Dendritic cell treated with granulocyte-macrophage colony-stimulating factor and Interleukin-4, amounts not matched to agents 40 ng/mL and 50 ng/mL, for 4 days (primary cell): Measurements from ENCODE around the gene SENP1.

Experiments used
- H3K27ac Mint-ChIP-seq: one replicate; pipeline ENCODE4 v1.8.0; 2022; ENCODE audit warnings: mild to moderate bottlenecking, mixed read lengths
- H3K27me3 Mint-ChIP-seq: one replicate; pipeline ENCODE4 v1.8.0; 2022; ENCODE audit warnings: mild to moderate bottlenecking, mixed read lengths
- H3K36me3 Mint-ChIP-seq: one replicate; pipeline ENCODE4 v1.8.0; 2022; ENCODE audit warnings: low read depth, mixed read lengths
- H3K4me1 Mint-ChIP-seq: one replicate; pipeline ENCODE4 v1.8.0; 2022; ENCODE audit warnings: low read depth, mixed read lengths
- H3K4me3 Mint-ChIP-seq: one replicate; pipeline ENCODE4 v1.8.0; 2022; ENCODE audit warnings: mild to moderate bottlenecking, moderate library complexity, mixed read lengths
- H3K9me3 Mint-ChIP-seq: one replicate; pipeline ENCODE4 v1.8.0; 2022; ENCODE audit warnings: mixed read lengths
- intact Hi-C: fragments of 100-400 bp; cut with micrococcal nuclease; formaldehyde crosslinking; loops from one replicate; pipeline ENCODE4 v1.15.0; 2022

The SENP1 gene

DNA sequence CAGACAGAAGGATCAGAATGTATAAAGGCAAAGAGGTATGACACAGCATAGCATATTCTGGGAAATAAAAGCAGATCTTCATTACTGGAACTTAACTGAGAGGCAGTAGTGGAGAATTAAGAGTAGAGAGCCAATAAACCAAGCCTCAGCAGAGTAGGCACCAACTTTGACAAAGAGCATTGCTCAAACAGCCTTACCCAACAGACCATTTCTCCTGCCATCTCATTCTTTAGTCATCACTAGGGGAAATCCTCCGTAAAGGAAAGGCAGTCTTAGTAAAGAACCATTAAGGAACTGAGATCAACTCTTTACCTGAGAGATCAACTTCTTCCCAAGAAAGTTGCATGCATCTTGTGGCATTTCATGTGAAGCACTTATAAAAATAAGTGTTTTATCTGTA lies 36.6 kb downstream of the SENP1 start:
- Mint-ChIP-seq H3K27ac (no peak overlapping the region), H3K4me1 (no peaks in the 10 kb centered on the region), H3K9me3 (no peaks in the 10 kb centered on the region), H3K36me3 (peaks cover 80% of the 10 kb centered on the region), H3K27me3 (no peaks in the 10 kb centered on the region), H3K4me3 (no peak overlapping the region)
- intact Hi-C loops, result no loop called here

DNA sequence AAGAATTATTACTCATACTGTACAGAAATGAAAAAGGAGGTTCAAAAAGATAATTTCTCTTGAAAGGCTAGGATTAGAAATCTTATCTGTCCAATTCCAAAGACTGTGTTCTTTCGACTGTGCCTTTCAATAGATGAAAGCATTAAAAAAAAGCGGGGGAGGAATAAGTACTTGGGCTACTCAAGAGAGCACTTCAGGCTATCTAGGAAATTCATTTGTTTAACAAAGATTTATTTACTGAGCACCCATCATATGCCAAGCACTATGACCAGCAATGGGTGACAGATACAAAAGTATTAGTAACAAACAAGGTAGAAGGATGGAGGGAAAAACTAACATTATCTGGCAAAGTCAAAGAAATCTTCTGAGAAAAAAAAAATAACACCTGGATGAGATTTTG lies 37.4 kb downstream of the SENP1 start:
- no peaks in the 10 kb centered on the region for H3K27me3 Mint-ChIP-seq
- peaks cover 80% of the 10 kb centered on the region for H3K36me3 Mint-ChIP-seq
- no peak overlapping the region for H3K27ac Mint-ChIP-seq
- H3K9me3 Mint-ChIP-seq, result no peaks in the 10 kb centered on the region
- no peak overlapping the region for H3K4me3 Mint-ChIP-seq
- H3K4me1 Mint-ChIP-seq, result no peaks in the 10 kb centered on the region
- intact Hi-C loops, result no loop called here

DNA sequence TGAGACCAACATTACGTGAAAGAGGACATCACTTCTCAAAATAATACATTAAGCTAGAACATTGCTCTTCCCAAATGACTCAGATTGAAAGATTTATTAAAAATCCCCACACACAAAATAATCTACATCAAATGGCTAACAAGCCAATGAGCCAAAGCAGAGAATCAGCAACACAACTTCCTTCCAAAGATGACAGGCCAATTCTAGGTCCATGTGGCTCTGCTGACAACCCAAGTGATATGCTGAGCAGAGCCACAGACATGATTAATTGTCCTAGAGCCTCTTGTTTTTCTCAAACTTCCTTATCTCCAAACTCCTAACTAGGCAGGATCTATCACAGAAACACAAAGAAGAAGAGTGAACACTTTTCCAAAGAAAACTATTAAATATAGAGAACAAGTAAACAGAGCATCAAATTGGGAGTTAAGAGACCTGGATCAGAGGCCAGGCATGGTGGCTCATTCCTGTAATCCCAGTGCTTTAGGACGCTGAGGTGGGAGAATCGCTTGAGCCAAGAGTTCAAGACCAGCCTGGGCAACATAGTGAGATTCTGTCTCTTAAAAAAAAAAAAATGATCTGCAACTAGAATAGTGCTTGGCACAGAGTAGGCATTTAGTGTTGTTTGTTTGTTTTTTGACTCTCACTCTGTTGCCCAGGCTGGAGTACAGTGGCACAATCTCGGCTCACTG lies 38.5 kb downstream of the SENP1 start:
- Mint-ChIP-seq H3K4me3 (no peak overlapping the region), H3K9me3 (no peaks in the 10 kb centered on the region), H3K4me1 (no peaks in the 10 kb centered on the region), H3K36me3 (peaks cover 74% of the 10 kb centered on the region), H3K27me3 (no peaks in the 10 kb centered on the region), H3K27ac (no peak overlapping the region)
- intact Hi-C loops, result no loop called here

DNA sequence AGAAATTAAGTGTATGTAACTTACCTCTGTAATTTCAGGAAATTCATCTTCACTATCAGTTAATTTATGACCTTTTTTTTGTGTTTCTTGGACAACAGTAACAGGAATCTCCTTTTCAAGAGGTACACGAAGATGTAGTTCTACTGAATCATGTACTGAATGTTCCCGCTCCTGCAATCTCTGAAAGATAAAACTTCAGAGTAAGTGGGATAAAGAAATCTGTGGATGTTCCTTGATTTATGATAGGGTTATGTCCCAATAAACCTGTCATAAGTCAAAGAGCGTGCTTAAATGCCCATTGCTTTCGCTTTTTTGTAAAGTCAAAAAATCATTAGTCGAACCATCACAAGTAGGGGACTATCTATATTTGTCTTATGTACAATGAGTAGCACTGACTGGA lies 40.8 kb downstream of the SENP1 start:
- H3K27me3 Mint-ChIP-seq, result no peaks in the 10 kb centered on the region
- peaks cover 82% of the 10 kb centered on the region for H3K36me3 Mint-ChIP-seq
- H3K9me3 Mint-ChIP-seq, result no peaks in the 10 kb centered on the region
- no peaks in the 10 kb centered on the region for H3K4me1 Mint-ChIP-seq
- no peak overlapping the region for H3K27ac Mint-ChIP-seq
- intact Hi-C loops, result no loop called here
- H3K4me3 Mint-ChIP-seq, result no peak overlapping the region

GRCh38 chr12:48063530-48063929 lies 42.3 kb downstream of the SENP1 start:
- Mint-ChIP-seq H3K4me1 (no peaks in the 10 kb centered on the region), H3K9me3 (peaks cover 14% of the 10 kb centered on the region), H3K4me3 (no peak overlapping the region), H3K27ac (no peak overlapping the region), H3K27me3 (no peaks in the 10 kb centered on the region), H3K36me3 (peaks cover 84% of the 10 kb centered on the region)
- intact Hi-C loops, result no loop called here

GRCh38 chr12:48061938-48062719 lies 43.8 kb downstream of the SENP1 start:
- Mint-ChIP-seq H3K27ac (no peak overlapping the region), H3K27me3 (no peaks in the 10 kb centered on the region), H3K9me3 (peaks cover 20% of the 10 kb centered on the region), H3K36me3 (peaks cover 80% of the 10 kb centered on the region), H3K4me1 (no peaks in the 10 kb centered on the region), H3K4me3 (no peak overlapping the region)
- intact Hi-C loops, result no loop called here

DNA sequence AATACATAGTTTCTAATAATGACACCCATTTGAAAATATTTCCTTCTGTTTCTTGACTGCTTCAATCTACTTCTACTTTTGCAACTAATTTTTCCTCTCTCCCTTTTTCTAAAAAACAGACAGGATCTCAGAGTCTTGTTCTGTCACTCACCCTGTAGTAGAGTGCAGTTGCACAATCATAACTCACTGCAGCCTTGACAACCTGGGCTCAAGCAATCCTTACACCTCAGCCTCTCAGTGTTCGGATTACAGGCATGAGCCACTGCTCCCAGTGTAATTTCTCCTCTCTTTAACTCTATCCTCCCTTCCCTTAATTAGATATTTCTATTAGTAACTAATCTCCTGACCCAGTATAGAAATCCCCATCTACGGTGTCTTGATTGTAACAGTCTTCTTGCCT lies 45.4 kb downstream of the SENP1 start:
- no peak overlapping the region for H3K27ac Mint-ChIP-seq
- intact Hi-C loops, result no loop called here
- no peaks in the 10 kb centered on the region for H3K4me1 Mint-ChIP-seq
- no peaks in the 10 kb centered on the region for H3K27me3 Mint-ChIP-seq
- H3K36me3 Mint-ChIP-seq, result peaks cover 65% of the 10 kb centered on the region
- peaks cover 20% of the 10 kb centered on the region for H3K9me3 Mint-ChIP-seq
- no peak overlapping the region for H3K4me3 Mint-ChIP-seq

DNA sequence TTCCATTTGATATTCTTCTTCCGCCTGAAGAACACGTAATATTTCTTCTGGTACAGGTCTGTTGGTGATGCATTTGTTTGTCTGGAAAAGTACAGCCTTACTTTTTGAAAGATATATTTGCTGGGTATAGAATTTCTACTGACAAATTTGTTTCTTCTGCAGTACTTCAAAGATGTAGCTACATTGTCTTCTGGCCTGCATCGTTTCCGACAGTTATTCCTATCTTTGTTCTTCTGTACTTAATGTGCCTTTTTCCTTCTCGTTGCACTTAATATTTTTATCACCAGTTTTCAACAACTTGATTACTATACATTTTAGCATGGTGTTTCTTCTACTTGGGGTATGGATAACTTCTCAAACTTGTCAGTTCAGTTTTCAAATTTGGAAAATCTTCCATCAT lies 47.1 kb downstream of the SENP1 start:
- Mint-ChIP-seq H3K4me3 (no peak overlapping the region), H3K36me3 (peaks cover 54% of the 10 kb centered on the region), H3K4me1 (peaks cover 4% of the 10 kb centered on the region), H3K9me3 (peaks cover 20% of the 10 kb centered on the region), H3K27me3 (no peaks in the 10 kb centered on the region), H3K27ac (no peak overlapping the region)
- intact Hi-C loops, result no loop called here

- no peak overlapping the region for H3K27ac Mint-ChIP-seq
- H3K36me3 Mint-ChIP-seq, result peaks cover 36% of the 10 kb centered on the region
These were observed 50.7 kb downstream of the SENP1 start for GRCh38 chr12:48054955-48055821.

GRCh38 chr12:48053883-48054282 lies 52.0 kb downstream of the SENP1 start:
- Mint-ChIP-seq H3K36me3 (peaks cover 34% of the 10 kb centered on the region), H3K27me3 (no peaks in the 10 kb centered on the region), H3K4me3 (no peak overlapping the region), H3K4me1 (peaks cover 8% of the 10 kb centered on the region), H3K27ac (peak overlapping the region; percentile 59), H3K9me3 (peaks cover 10% of the 10 kb centered on the region)
- intact Hi-C loops, result no loop called here

More at GRCh38 chr12:48054955-48055821, 50.7 kb downstream of the SENP1 start:
- intact Hi-C loops, result no loop called here
- peaks cover 8% of the 10 kb centered on the region for H3K4me1 Mint-ChIP-seq
- H3K4me3 Mint-ChIP-seq, result no peak overlapping the region
- peaks cover 20% of the 10 kb centered on the region for H3K9me3 Mint-ChIP-seq
- H3K27me3 Mint-ChIP-seq, result no peaks in the 10 kb centered on the region

DNA sequence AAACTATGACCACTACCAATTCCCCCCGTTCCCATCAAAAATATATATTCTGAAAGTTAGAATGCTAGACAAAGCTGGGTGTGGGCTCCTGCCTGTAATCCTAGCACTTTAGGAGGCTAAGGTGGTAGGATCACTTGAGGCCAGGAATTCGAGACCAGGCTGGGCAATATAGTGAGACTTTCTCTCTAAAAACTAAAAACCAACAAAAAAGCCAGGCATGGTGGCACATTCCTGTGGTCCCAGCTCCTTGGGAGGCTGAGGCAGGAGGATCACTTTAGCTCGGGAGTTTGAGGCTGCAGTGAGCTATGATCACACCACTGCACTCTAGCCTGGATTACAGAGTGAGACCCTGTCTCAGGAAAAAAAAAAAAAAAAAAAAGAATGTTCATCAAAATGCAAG lies 52.8 kb downstream of the SENP1 start:
- no peaks in the 10 kb centered on the region for H3K27me3 Mint-ChIP-seq
- peaks cover 2% of the 10 kb centered on the region for H3K9me3 Mint-ChIP-seq
- peak overlapping the region; percentile 59 for H3K27ac Mint-ChIP-seq
- H3K4me1 Mint-ChIP-seq, result peaks cover 8% of the 10 kb centered on the region
- H3K36me3 Mint-ChIP-seq, result peaks cover 34% of the 10 kb centered on the region
- no peak overlapping the region for H3K4me3 Mint-ChIP-seq
- intact Hi-C loops, result no loop called here

DNA sequence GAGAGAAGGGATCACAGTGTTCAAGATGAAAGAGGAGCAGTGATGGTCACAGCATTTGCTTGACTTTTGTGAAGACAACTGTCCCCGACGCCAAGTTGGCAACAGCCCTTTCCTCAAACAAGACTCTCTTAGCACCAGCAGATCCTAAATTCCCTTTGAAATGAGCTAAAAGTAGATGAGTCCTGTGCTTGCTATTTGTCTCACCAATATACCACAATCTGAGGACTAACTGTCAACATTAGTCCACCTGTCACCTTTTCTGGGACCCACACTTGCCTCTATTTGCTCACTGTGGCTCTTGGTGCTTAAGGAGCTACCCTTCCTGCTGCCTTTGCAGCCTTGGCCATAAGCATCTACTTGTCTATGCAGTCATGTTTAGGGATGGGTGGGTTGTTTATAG lies 54.2 kb downstream of the SENP1 start:
- peaks cover 8% of the 10 kb centered on the region for H3K4me1 Mint-ChIP-seq
- peaks cover 46% of the 10 kb centered on the region for H3K36me3 Mint-ChIP-seq
- no peak overlapping the region for H3K4me3 Mint-ChIP-seq
- no peaks in the 10 kb centered on the region for H3K27me3 Mint-ChIP-seq
- intact Hi-C loops, result no loop called here
- H3K27ac Mint-ChIP-seq, result no peak overlapping the region
- no peaks in the 10 kb centered on the region for H3K9me3 Mint-ChIP-seq

DNA sequence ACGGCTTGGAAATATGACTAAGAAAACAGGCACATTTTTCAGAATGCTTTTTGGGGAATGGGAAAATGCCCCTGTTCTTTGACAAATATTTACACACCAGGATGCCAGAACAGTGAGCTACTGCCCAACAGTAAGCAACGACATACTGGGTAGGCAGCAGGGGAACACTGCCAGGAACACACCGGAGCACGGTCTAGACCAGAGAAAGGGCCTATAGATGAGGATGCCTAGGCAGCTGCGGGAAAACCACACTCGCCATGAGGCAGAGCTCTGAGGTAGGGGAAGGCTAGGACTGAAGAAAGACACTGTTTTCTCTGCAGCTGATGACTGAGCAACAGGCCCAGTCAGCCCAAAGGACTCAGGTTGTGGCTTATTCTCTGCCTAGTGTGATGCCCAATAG lies 55.7 kb downstream of the SENP1 start:
- Mint-ChIP-seq H3K36me3 (peaks cover 58% of the 10 kb centered on the region), H3K4me1 (peaks cover 8% of the 10 kb centered on the region), H3K27ac (no peak overlapping the region), H3K4me3 (no peak overlapping the region), H3K27me3 (no peaks in the 10 kb centered on the region), H3K9me3 (no peaks in the 10 kb centered on the region)
- intact Hi-C loops, result no loop called here

DNA sequence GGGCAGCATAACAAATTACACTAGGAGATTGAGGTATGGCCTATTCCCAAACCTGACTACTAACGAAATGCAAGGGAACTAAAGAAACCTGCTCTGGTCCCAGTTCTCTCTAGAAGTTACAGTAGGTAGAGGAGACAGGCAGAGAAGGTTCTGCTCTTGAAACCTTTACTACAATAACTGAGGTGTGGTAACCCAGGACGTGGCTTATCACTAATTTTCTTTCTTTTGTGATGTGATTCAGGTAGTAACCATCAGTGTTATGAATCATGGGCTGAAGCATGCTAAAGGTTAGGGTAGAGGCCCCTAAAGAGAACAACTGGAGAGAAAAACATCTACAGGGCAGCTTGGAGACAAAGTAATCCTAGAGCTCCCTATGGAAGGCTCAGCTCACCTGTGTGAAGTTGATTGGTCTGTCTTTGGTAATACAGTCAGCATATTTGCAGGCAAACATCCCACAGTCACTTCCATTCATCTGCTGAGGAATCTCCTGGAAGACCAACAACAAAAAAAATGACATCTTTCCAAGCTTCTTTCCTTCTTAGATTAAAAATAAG lies 59.8 kb downstream of the SENP1 start:
- H3K27me3 Mint-ChIP-seq, result no peaks in the 10 kb centered on the region
- no peak overlapping the region for H3K27ac Mint-ChIP-seq
- no peaks in the 10 kb centered on the region for H3K9me3 Mint-ChIP-seq
- H3K36me3 Mint-ChIP-seq, result peaks cover 68% of the 10 kb centered on the region
- no peaks in the 10 kb centered on the region for H3K4me1 Mint-ChIP-seq
- H3K4me3 Mint-ChIP-seq, result no peak overlapping the region
- intact Hi-C loops, result no loop called here
